ENCODE data around the gene ATXN10.
"Not testable (repeated sequence)": the region's sequence is repeated elsewhere in the genome, so short reads cannot be mapped to it uniquely, and the experiment has no call there.

Gene ATXN10

GRCh38 chr22:45644714-45645113 lies 26.9 kb upstream of the ATXN10 start:
- no peak for DNase-seq

GRCh38 chr22:45645150-45645525 lies 26.5 kb upstream of the ATXN10 start:
- DNase-seq: no peak

GRCh38 chr22:45645526-45646414 lies 25.9 kb upstream of the ATXN10 start:
- DNase-seq: peak; percentile 78

GRCh38 chr22:45647532-45648225 lies 24.0 kb upstream of the ATXN10 start:
- no peak for DNase-seq

GRCh38 chr22:45648301-45649117 lies 23.1 kb upstream of the ATXN10 start:
- no peak for DNase-seq

- no peak for DNase-seq
Observed at GRCh38 chr22:45649809-45650208, 21.8 kb upstream of the ATXN10 start.

GRCh38 chr22:45650721-45651120 lies 20.9 kb upstream of the ATXN10 start:
- DNase-seq: no peak

GRCh38 chr22:45651931-45652528 lies 19.6 kb upstream of the ATXN10 start:
- no peak for DNase-seq

GRCh38 chr22:45656577-45656976 lies 15.1 kb upstream of the ATXN10 start:
- no peak for DNase-seq

- DNase-seq: no peak
Observed at GRCh38 chr22:45657701-45658100, 13.9 kb upstream of the ATXN10 start.

GRCh38 chr22:45664136-45664646 lies 7.4 kb upstream of the ATXN10 start:
- no peak for DNase-seq

GRCh38 chr22:45667486-45667885 lies 4.1 kb upstream of the ATXN10 start:
- DNase-seq: no peak

- not testable (repeated sequence) for DNase-seq
Observed at GRCh38 chr22:45670363-45670762, 1.3 kb upstream of the ATXN10 start.

- DNase-seq: no peak
Observed at GRCh38 chr22:45670981-45671782, 452 bp upstream of the ATXN10 start.

GRCh38 chr22:45672564-45673481 lies 1.2 kb downstream of the ATXN10 start:
- no peak for DNase-seq

- DNase-seq: no peak
Observed at GRCh38 chr22:45673482-45674175, 2.0 kb downstream of the ATXN10 start.

- no peak for DNase-seq
Observed at GRCh38 chr22:45676024-45676423, 4.4 kb downstream of the ATXN10 start.

- DNase-seq: no peak
Observed at GRCh38 chr22:45677063-45677462, 5.4 kb downstream of the ATXN10 start.

- DNase-seq: no peak
Observed at GRCh38 chr22:45678961-45679912, 7.6 kb downstream of the ATXN10 start.
